Measurements from ENCODE around the gene TBC1D2. TPM values are rescaled to one million over a fixed set of nuclear protein-coding genes. Genes with fewer than 3 reads are reported as not detected.
A peak's percentile ranks its signal among the peaks of the same experiment; 100 is the strongest.

Gene TBC1D2
- total and polyA plus RNA-seq, 10 of the 15 experiments (the other 5 are each of a cell fraction or from before 2014, with no cell fraction given), result 0.04 to 1.6 (median 1.1) TPM

- TF ChIP-seq, protein P1, sequence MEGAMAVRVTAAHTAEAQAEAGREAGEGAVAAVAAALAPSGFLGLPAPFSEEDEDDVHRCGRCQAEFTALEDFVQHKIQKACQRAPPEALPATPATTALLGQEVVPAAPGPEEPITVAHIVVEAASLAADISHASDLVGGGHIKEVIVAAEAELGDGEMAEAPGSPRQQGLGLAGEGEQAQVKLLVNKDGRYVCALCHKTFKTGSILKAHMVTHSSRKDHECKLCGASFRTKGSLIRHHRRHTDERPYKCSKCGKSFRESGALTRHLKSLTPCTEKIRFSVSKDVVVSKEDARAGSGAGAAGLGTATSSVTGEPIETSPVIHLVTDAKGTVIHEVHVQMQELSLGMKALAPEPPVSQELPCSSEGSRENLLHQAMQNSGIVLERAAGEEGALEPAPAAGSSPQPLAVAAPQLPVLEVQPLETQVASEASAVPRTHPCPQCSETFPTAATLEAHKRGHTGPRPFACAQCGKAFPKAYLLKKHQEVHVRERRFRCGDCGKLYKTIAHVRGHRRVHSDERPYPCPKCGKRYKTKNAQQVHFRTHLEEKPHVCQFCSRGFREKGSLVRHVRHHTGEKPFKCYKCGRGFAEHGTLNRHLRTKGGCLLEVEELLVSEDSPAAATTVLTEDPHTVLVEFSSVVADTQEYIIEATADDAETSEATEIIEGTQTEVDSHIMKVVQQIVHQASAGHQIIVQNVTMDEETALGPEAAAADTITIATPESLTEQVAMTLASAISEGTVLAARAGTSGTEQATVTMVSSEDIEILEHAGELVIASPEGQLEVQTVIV (IDR thresholded peaks at IDR 0.05; ENCODE audit: borderline replicate concordance, partially characterized antibody), result no peak
- TF ChIP-seq RUNX3 (IDR thresholded peaks at IDR 0.05; ENCODE audit: low read length) (0 out of 2 replicates have a peak, but pooled peaks have one; percentile 3), IKZF2 (IDR thresholded peaks at IDR 0.05) (0 out of 4 replicates have a peak, but pooled peaks of 1 of the 2 experiments have one; percentile 21), FOXM1 (IDR thresholded peaks at IDR 0.05; ENCODE audit: low read depth, low read length) (no peak), ZNF217 (IDR thresholded peaks at IDR 0.05) (no peak), BACH1 (IDR thresholded peaks at IDR 0.05; ENCODE audit: borderline replicate concordance) (0 out of 2 replicates have a peak, but pooled peaks have one; percentile 29), POLR2A (IDR thresholded peaks at IDR 0.05; ENCODE audit: low read depth, low read length) (peak; percentile 69), ZBTB11 (CRISPR knock-in tag; IDR thresholded peaks at IDR 0.05) (no peak)
- TF ChIP-seq, protein P2, sequence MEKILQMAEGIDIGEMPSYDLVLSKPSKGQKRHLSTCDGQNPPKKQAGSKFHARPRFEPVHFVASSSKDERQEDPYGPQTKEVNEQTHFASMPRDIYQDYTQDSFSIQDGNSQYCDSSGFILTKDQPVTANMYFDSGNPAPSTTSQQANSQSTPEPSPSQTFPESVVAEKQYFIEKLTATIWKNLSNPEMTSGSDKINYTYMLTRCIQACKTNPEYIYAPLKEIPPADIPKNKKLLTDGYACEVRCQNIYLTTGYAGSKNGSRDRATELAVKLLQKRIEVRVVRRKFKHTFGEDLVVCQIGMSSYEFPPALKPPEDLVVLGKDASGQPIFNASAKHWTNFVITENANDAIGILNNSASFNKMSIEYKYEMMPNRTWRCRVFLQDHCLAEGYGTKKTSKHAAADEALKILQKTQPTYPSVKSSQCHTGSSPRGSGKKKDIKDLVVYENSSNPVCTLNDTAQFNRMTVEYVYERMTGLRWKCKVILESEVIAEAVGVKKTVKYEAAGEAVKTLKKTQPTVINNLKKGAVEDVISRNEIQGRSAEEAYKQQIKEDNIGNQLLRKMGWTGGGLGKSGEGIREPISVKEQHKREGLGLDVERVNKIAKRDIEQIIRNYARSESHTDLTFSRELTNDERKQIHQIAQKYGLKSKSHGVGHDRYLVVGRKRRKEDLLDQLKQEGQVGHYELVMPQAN (conservative IDR thresholded peaks at IDR 0.05), result no peak
These were observed 62.7 kb downstream of the TBC1D2 start, which contains the start of gene CORO2A (continued) for GRCh38 chr9:98192503-98193335.
